GM23338 (cell line): Measurements from ENCODE around the gene MLNR. TPM values are rescaled to one million over a fixed set of nuclear protein-coding genes. Genes with fewer than 3 reads are reported as not detected.

Experiments used
- ATAC-seq: fragments of 200-7000 bp; cut with Tn5 transposase; 3 replicates; pipeline ENCODE4 v1.9.1; 2020
- DNase-seq: peaks from one replicate; pipeline ENCODE4 v3.0.0-alpha.2; 2015; ENCODE audit warnings: low spot score
- H2AFZ ChIP-seq: fragments of 200-600 bp; sonication (generic); 2 replicates; pipeline ENCODE4 v1.8.0; 2016; ENCODE audit warnings: antibody characterized with exemption, mild to moderate bottlenecking, moderate library complexity
- H3F3A ChIP-seq: fragments of 200-600 bp; sonication (generic); replicated peaks from 2 replicates; pipeline ENCODE4 v1.8.0; 2017; ENCODE audit warnings: antibody characterized with exemption, mixed run types, low read depth
- H3K27ac ChIP-seq: fragments of 200-600 bp; sonication (generic); 2 replicates; pipeline ENCODE4 v1.6.1; 2016; ENCODE audit warnings: low read depth
- H3K27me3 ChIP-seq: fragments of 200-600 bp; sonication (generic); 2 replicates; pipeline ENCODE4 v1.8.0; 2016; ENCODE audit warnings: mild to moderate bottlenecking, mixed run types, moderate library complexity; ENCODE audit not compliant: insufficient read depth
- H3K36me3 ChIP-seq: fragments of 200-600 bp; sonication (generic); 2 replicates; pipeline ENCODE4 v1.8.0; 2016; ENCODE audit warnings: mild to moderate bottlenecking; ENCODE audit not compliant: insufficient read depth
- H3K4me1 ChIP-seq: fragments of 200-600 bp; sonication (generic); 2 replicates; pipeline ENCODE4 v1.8.0; 2016; ENCODE audit warnings: mild to moderate bottlenecking, moderate library complexity; ENCODE audit not compliant: insufficient read depth
- H3K4me2 ChIP-seq: fragments of 200-600 bp; sonication (generic); 2 replicates; pipeline ENCODE4 v1.7.1; 2017; ENCODE audit warnings: mixed run types
- H3K4me3 ChIP-seq: fragments of 200-600 bp; sonication (generic); 2 replicates; pipeline ENCODE4 v1.6.1; 2016; ENCODE audit warnings: mixed run types
- H3K79me2 ChIP-seq: fragments of 200-600 bp; sonication (generic); replicated peaks from 2 replicates; pipeline ENCODE4 v1.8.0; 2017; ENCODE audit warnings: mild to moderate bottlenecking; ENCODE audit not compliant: insufficient read depth
- H3K9me2 ChIP-seq: fragments of 200-600 bp; sonication (generic); 2 replicates; pipeline ENCODE4 v1.8.0; 2017; ENCODE audit not compliant: insufficient read depth
- H4K20me1 ChIP-seq: fragments of 200-600 bp; sonication (generic); replicated peaks from 2 replicates; pipeline ENCODE4 v1.8.0; 2017; ENCODE audit warnings: mild to moderate bottlenecking; ENCODE audit not compliant: insufficient read depth
- H3K27ac Mint-ChIP-seq: 2 replicates; pipeline ENCODE4 v1.8.0; 2020; ENCODE audit warnings: inconsistent platforms, mild to moderate bottlenecking, moderate library complexity, mixed read lengths
- H3K27me3 Mint-ChIP-seq: 3 replicates; pipeline ENCODE4 v1.8.0; 2022; ENCODE audit warnings: low read depth, mild to moderate bottlenecking, moderate library complexity, mixed read lengths, inconsistent platforms; ENCODE audit not compliant: insufficient read depth, poor library complexity
- H3K36me3 Mint-ChIP-seq: 3 replicates; pipeline ENCODE4 v1.8.0; 2021; ENCODE audit warnings: low read depth, mild to moderate bottlenecking, inconsistent platforms, moderate library complexity, mixed read lengths
- H3K4me1 Mint-ChIP-seq: 3 replicates; pipeline ENCODE4 v1.8.0; 2020; ENCODE audit warnings: mild to moderate bottlenecking, inconsistent platforms, mixed read lengths
- H3K4me3 Mint-ChIP-seq: 3 replicates; pipeline ENCODE4 v1.8.0; 2021; ENCODE audit warnings: moderate library complexity, mild to moderate bottlenecking, inconsistent platforms, mixed read lengths
- H3K9me3 Mint-ChIP-seq: 3 replicates; pipeline ENCODE4 v1.8.0; 2020; ENCODE audit warnings: moderate library complexity, mild to moderate bottlenecking, inconsistent platforms, mixed read lengths
- CREB1 ChIP-seq: fragments of 250-450 bp; sonication (Bioruptor Pico); IDR thresholded peaks from 2 replicates; pipeline ENCODE4 v1.5.0; 2020; ENCODE audit warnings: low read depth, mild to moderate bottlenecking, moderate library complexity
- CTCF ChIP-seq, 2 experiments: fragments of 200-600 bp in 1 of 2; sonication (generic) in 1 of 2; conservative IDR thresholded peaks; 2 replicates each; pipeline versions ENCODE4 v1.5.1 to v1.6.1; 2016 to 2017; ENCODE audit warnings: antibody characterized with exemption in 2 of 2, low read depth in 2 of 2, mild to moderate bottlenecking in 2 of 2, moderate library complexity in 1 of 2
- EZH2 ChIP-seq: fragments of 200-600 bp; sonication (generic); IDR thresholded peaks from one replicate; pipeline ENCODE4 v1.8.0; 2017; ENCODE audit warnings: antibody characterized with exemption, mild to moderate bottlenecking, low read depth; ENCODE audit not compliant: unreplicated experiment
- EZH2phosphoT487 ChIP-seq: fragments of 200-600 bp; sonication (generic); IDR thresholded peaks from one replicate; pipeline ENCODE4 v1.8.1; 2018; ENCODE audit warnings: antibody characterized with exemption; ENCODE audit not compliant: unreplicated experiment
- REST ChIP-seq: IDR thresholded peaks from one replicate; pipeline ENCODE4 v1.6.1; 2018; ENCODE audit warnings: antibody characterized with exemption; ENCODE audit not compliant: unreplicated experiment
- ZNF114 ChIP-seq: fragments of 250-450 bp; sonication (Bioruptor Pico); IDR thresholded peaks from 2 replicates; pipeline ENCODE4 v1.5.0; 2020; ENCODE audit warnings: mild to moderate bottlenecking, moderate library complexity
- ZNF462 ChIP-seq: fragments of 250-450 bp; sonication (Bioruptor Pico); IDR thresholded peaks from 2 replicates; pipeline ENCODE4 v1.5.0; 2020; ENCODE audit warnings: mild to moderate bottlenecking, moderate library complexity
- polyA plus RNA-seq: library from polyadenylated mRNA; unstranded; fragments of >200 nt; fragmentation: Nextera tagmentation; extraction: Ambion mirVana; gene quantifications from 2 replicates; pipeline ENCODE4 v1.2.1, GENCODE V29; 2016
- total RNA-seq: library from RNA; depleted of rRNA; stranded (reverse); fragments of >200 nt; shearing (Covaris generic); gene quantifications from 2 replicates; pipeline ENCODE4 v1.2.3, GENCODE V29; 2014

Gene MLNR
- total and polyA plus RNA-seq, 2 experiments from 2014 or later: 0.17 TPM; not detected in 1

- Histone ChIP-seq H2AFZ (no peak overlapping the region), H3K4me3 (no peak overlapping the region), H3K9me2 (0 out of 2 replicates have a peak, but pooled peaks cover 2% of the 10 kb centered on the region), H3K4me2 (no peak overlapping the region), H3K27ac (no peak overlapping the region), H4K20me1 (0 out of 2 replicates have a peak, but pooled peaks cover under 1% of the 10 kb centered on the region), H3F3A (no peaks in the 10 kb centered on the region), H3K36me3 (peaks cover 20% of the 10 kb centered on the region; the same call in 1 of the 2 replicates), H3K79me2 (no peaks in the 10 kb centered on the region), H3K27me3 (no peaks in the 10 kb centered on the region), H3K4me1 (peaks cover under 1% of the 10 kb centered on the region; the same call in 1 of the 2 replicates)
- Mint-ChIP-seq H3K27ac (no peak overlapping the region), H3K9me3 (no peaks in the 10 kb centered on the region), H3K36me3 (peaks cover 26% of the 10 kb centered on the region), H3K27me3 (peaks cover 2% of the 10 kb centered on the region), H3K4me3 (no peak overlapping the region), H3K4me1 (no peaks in the 10 kb centered on the region; the same call in 2 of the 3 replicates)
- TF ChIP-seq CREB1 (CRISPR knock-in tag) (no peak), ZNF114 (CRISPR knock-in tag) (no peak), REST (no peak), CTCF (conservative IDR thresholded peaks at IDR 0.05; ENCODE audit: low read depth in 2 of 2) (no peak), ZNF462 (CRISPR knock-in tag) (no peak), EZH2phosphoT487 (no peak), EZH2 (no peak)
- no peak for ATAC-seq
- DNase-seq: no peak
Measured at GRCh38 chr13:49208619-49209018, 11.5 kb upstream of the MLNR start.
